ENCODE results near the gene MYOG.

Gene MYOG

GRCh38 chr1:203093754-203094410 lies 8.1 kb upstream of the MYOG start:
- TF ChIP-seq ZFX (IDR thresholded peaks at IDR 0.05; ENCODE audit: borderline replicate concordance) (no peak), CTCF (IDR thresholded peaks at IDR 0.05) (no peak)
- H3K27ac ChIP-seq: no peak overlapping the region

DNA sequence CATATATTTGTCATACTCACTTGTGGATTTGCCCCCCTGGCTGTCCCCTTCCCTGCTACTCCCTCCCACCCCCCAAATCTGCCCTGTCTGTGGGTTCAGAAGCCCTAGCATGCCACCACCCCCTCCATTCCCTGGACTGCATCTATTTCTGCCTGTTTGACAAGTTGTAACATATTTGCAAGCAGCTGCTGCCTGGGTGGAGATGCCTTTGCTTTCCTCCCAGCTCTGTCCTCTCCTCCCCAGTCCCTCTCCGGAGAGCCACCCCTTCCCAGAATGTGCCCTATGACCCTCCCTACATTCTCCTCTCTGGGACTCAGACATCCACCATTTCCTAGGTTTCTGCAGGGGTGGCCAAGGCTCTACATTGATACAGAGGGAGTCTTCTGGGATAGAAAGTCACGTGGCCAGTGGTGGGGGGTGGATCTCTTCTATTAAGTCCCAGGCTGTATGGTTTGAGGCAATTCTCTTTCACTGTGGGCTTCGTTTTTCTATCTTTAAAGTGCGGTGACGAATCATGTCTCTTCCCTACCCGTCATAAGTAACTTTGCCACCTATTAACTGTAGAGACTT lies 6.0 kb upstream of the MYOG start:
- H3K27ac ChIP-seq: no peak overlapping the region
- TF ChIP-seq ZFX (IDR thresholded peaks at IDR 0.05; ENCODE audit: borderline replicate concordance) (no peak), CTCF (IDR thresholded peaks at IDR 0.05) (no peak)

- no peak overlapping the region for H3K27ac ChIP-seq
- TF ChIP-seq CTCF (IDR thresholded peaks at IDR 0.05) (no peak), ZFX (IDR thresholded peaks at IDR 0.05; ENCODE audit: borderline replicate concordance) (no peak)
Observed at GRCh38 chr1:203091199-203091477, 5.3 kb upstream of the MYOG start.

DNA sequence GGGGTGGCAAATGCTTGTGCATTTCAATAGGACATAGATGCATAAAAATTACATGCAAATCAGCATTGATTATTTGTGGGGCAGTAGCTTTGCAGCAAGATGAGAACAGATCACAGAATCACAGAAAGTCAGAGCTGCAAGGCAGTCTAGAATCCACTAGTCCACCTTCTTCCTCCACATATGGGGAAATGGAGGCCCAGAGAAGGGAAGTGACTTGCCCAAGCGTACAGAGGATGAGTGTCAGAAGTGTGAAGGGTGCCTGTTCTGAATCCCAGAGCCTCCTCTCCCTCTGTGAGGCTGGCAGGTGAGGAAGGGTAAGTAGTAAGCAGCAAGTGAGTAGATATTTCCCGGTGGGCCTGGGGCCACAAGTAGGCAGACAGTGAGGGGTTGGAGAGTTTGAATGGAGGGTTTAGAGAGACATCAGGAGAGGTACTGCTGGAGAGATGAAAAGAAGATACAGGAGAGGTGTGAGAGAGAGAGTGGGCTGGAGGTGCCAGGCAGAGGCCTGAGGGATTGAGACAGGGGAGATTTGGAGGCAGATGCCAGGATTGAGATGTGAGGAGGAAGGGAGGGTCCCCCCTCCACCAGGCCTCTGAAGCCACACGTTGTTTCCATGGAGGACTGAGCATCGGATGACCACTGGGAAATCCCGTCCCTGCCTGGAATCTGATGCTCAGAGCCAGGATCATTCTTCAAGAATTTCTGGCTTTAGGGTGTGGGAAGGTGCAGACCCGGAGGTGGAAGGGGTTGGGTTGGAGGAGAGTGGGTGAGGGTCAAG lies 4.8 kb upstream of the MYOG start:
- H3K27ac ChIP-seq: no peak overlapping the region
- TF ChIP-seq CTCF (IDR thresholded peaks at IDR 0.05) (no peak), ZFX (IDR thresholded peaks at IDR 0.05; ENCODE audit: borderline replicate concordance) (no peak)

DNA sequence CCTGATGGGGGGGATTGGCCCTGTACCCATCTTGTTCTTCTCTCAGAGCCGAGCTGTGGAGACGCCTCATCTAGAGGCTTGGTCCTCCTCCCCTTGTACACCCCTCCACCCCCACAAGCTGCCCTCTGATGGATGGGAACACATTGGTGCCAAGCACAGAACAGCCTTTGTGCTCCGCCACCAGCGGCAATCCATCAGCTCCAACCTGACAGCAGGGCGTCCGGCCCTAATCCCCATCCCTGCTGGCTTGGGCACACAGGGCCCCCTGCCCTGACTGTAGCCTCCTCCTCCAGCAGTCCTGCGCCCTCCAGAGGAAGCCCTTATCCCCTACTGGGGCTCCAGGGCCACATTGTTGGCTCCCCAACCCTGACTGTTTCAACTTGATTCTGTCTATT lies 3.8 kb upstream of the MYOG start:
- no peak overlapping the region for H3K27ac ChIP-seq
- no peak for TF ChIP-seq ZFX (IDR thresholded peaks at IDR 0.05; ENCODE audit: borderline replicate concordance)
- no peak for TF ChIP-seq CTCF (IDR thresholded peaks at IDR 0.05)

DNA sequence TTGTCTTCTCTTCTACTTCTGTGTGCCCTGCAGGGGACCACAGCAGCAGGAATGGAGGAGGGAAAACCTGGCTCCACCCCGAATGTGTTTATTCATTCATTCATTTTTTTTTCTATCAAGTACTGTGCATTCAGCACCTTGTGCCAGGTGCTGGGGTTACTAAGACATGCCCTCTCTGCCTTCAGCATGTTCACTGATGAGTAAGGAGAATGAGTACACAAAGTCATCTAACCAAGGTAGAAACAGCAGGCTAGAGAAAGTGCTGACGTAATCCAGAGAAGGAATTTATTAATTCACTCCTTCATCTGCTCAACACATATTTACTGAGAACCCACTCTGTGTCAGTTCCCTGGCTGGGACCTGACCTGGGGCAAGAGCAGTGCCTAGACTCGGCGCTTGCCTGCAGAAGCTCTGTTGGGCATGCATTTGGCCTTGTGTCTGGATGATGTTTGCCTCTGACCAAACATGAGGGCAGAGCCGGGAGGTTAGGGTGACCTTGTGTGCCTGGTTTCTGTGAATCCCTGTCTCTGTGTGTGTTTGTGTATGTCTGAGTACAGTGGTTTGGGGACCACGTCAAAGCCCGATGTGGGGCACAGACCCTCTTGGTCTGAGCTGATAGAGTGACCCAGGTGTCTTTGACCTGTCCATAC lies 3.3 kb upstream of the MYOG start:
- TF ChIP-seq CTCF (IDR thresholded peaks at IDR 0.05): no peak
- TF ChIP-seq ZFX (IDR thresholded peaks at IDR 0.05; ENCODE audit: borderline replicate concordance): no peak
- H3K27ac ChIP-seq: no peak overlapping the region

DNA sequence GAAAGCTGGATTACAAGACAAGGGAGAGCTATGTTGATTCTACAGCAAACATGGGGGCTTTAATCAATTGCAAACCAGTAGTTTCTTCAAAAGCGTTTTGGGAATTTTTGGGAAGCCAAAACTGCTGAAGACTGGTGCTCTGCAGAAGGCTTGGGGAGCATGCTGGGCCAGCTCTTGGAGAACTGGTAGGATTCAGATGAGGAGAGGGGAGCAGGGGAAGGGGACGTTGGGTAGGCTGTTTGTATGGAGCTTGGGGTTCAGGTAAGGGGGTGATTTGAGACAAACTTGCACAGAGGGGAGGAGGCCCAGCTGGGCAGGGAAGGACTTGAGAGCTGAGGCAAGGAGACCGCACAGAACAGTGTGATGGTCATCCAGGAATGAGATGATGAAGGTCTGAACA lies 2.6 kb upstream of the MYOG start:
- H3K27ac ChIP-seq: no peak overlapping the region
- TF ChIP-seq CTCF (IDR thresholded peaks at IDR 0.05) (no peak), ZFX (IDR thresholded peaks at IDR 0.05; ENCODE audit: borderline replicate concordance) (no peak)

Data from 22Rv1 (cell line).